OCI-LY1 (cell line): ENCODE data around the gene TLL2.

ENCODE experiments used
- H2AFZ ChIP-seq: fragments of 200-600 bp; sonication (generic), shearing (Covaris generic); 2 replicates; pipeline ENCODE4 v1.6.0; 2014; ENCODE audit warnings: antibody characterized with exemption, mild to moderate bottlenecking, low read length
- H3F3A ChIP-seq: fragments of 200-600 bp; sonication (generic), shearing (Covaris generic); 2 replicates; pipeline ENCODE4 v1.6.0; 2014; ENCODE audit warnings: mild to moderate bottlenecking, antibody characterized with exemption, low read length, moderate library complexity; ENCODE audit not compliant: insufficient read depth
- H3K27ac ChIP-seq: fragments of 200-600 bp; sonication (generic); 2 replicates; pipeline ENCODE4 v1.5.1; 2014; ENCODE audit warnings: low read length, mixed run types, mild to moderate bottlenecking, low read depth; ENCODE audit not compliant: poor library complexity, severe bottlenecking
- H3K27me3 ChIP-seq: fragments of 200-600 bp; sonication (generic); 2 replicates; pipeline ENCODE4 v1.6.0; 2014; ENCODE audit warnings: antibody characterized with exemption, mild to moderate bottlenecking, low read length, moderate library complexity; ENCODE audit not compliant: insufficient read depth
- H3K36me3 ChIP-seq: fragments of 200-600 bp; sonication (generic); 2 replicates; pipeline ENCODE4 v1.6.1; 2014; ENCODE audit warnings: mild to moderate bottlenecking, antibody characterized with exemption, low read length, moderate library complexity, mixed read lengths; ENCODE audit not compliant: insufficient read depth
- H3K4me1 ChIP-seq: fragments of 200-600 bp; sonication (generic); 2 replicates; pipeline ENCODE4 v1.5.1; 2014; ENCODE audit warnings: mild to moderate bottlenecking, low read length, moderate library complexity; ENCODE audit not compliant: insufficient read depth, severe bottlenecking
- H3K4me2 ChIP-seq: fragments of 200-600 bp; sonication (generic), shearing (Covaris generic); 2 replicates; pipeline ENCODE4 v1.6.1; 2014; ENCODE audit warnings: low read length
- H3K4me3 ChIP-seq: fragments of 200-600 bp; sonication (generic); 2 replicates; pipeline ENCODE4 v1.5.1; 2014; ENCODE audit warnings: low read length, low read depth, mild to moderate bottlenecking, mixed read lengths; ENCODE audit not compliant: poor library complexity, severe bottlenecking
- H3K79me2 ChIP-seq: fragments of 200-600 bp; shearing (Covaris generic); 2 replicates; pipeline ENCODE4 v1.6.1; 2016; ENCODE audit warnings: mixed run types, low read length, mixed read lengths; ENCODE audit not compliant: insufficient read depth
- H3K9ac ChIP-seq: fragments of 200-600 bp; sonication (generic), shearing (Covaris generic); 2 replicates; pipeline ENCODE4 v1.6.1; 2014; ENCODE audit warnings: mild to moderate bottlenecking, low read length, mixed read lengths
- H3K9me2 ChIP-seq: fragments of 200-600 bp; sonication (generic), shearing (Covaris generic); 2 replicates; pipeline ENCODE4 v1.6.1; 2014; ENCODE audit warnings: low read depth, mild to moderate bottlenecking, low read length, mixed read lengths
- H3K9me3 ChIP-seq: fragments of 200-600 bp; shearing (Covaris generic); 2 replicates; pipeline ENCODE4 v1.6.1; 2014; ENCODE audit warnings: low read length, mixed read lengths
- H4K20me1 ChIP-seq: fragments of 200-600 bp; sonication (generic), shearing (Covaris generic); 2 replicates; pipeline ENCODE4 v1.6.0; 2016; ENCODE audit warnings: mild to moderate bottlenecking, low read length; ENCODE audit not compliant: insufficient read depth
- EZH2 ChIP-seq: fragments of 200-600 bp; sonication (generic), shearing (Covaris generic); IDR thresholded peaks from 2 replicates; pipeline ENCODE4 v1.8.0; 2017; ENCODE audit warnings: borderline replicate concordance, mixed run types, mild to moderate bottlenecking, antibody characterized with exemption, low read length, moderate library complexity, mixed read lengths
- TF ChIP-seq, protein P1 (sequence below): fragments of 200-600 bp; sonication (generic), shearing (Covaris generic); IDR thresholded peaks from 2 replicates; pipeline ENCODE4 v1.5.1; 2017; ENCODE audit warnings: mild to moderate bottlenecking, antibody characterized with exemption, low read length, moderate library complexity, mixed read lengths

The TLL2 gene

DNA sequence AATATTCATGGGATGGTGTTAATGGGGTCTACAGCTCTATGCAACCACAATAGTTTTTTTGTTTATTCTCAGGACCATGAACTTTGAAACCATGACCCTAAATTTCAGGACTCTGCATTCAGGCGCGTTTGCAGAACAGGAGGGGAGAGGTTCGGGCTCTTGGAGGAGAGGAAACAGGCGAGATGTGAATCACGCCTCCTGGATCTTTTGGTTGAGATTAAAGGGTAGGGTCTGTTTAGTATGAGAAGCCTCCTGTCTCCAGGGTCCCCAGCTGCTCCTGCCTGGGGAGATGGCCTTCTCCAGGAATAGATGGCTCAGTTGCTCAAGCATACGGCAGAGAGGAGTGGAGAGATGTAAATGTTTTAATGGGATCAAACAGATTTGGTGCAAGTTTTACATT lies 18.2 kb downstream of the TLL2 start:
- Histone ChIP-seq H3K27me3 (no peaks in the 10 kb centered on the region), H3K4me2 (no peak overlapping the region), H3F3A (no peaks in the 10 kb centered on the region), H3K27ac (no peak overlapping the region), H3K36me3 (no peaks in the 10 kb centered on the region), H3K9me3 (no peaks in the 10 kb centered on the region), H3K9ac (no peak overlapping the region), H3K9me2 (no peaks in the 10 kb centered on the region), H3K4me3 (no peak overlapping the region), H2AFZ (no peak overlapping the region), H3K4me1 (no peaks in the 10 kb centered on the region), H3K79me2 (no peaks in the 10 kb centered on the region), H4K20me1 (no peaks in the 10 kb centered on the region)
- TF ChIP-seq EZH2: no peak
- TF ChIP-seq, protein P1, sequence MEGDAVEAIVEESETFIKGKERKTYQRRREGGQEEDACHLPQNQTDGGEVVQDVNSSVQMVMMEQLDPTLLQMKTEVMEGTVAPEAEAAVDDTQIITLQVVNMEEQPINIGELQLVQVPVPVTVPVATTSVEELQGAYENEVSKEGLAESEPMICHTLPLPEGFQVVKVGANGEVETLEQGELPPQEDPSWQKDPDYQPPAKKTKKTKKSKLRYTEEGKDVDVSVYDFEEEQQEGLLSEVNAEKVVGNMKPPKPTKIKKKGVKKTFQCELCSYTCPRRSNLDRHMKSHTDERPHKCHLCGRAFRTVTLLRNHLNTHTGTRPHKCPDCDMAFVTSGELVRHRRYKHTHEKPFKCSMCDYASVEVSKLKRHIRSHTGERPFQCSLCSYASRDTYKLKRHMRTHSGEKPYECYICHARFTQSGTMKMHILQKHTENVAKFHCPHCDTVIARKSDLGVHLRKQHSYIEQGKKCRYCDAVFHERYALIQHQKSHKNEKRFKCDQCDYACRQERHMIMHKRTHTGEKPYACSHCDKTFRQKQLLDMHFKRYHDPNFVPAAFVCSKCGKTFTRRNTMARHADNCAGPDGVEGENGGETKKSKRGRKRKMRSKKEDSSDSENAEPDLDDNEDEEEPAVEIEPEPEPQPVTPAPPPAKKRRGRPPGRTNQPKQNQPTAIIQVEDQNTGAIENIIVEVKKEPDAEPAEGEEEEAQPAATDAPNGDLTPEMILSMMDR: no peak

DNA sequence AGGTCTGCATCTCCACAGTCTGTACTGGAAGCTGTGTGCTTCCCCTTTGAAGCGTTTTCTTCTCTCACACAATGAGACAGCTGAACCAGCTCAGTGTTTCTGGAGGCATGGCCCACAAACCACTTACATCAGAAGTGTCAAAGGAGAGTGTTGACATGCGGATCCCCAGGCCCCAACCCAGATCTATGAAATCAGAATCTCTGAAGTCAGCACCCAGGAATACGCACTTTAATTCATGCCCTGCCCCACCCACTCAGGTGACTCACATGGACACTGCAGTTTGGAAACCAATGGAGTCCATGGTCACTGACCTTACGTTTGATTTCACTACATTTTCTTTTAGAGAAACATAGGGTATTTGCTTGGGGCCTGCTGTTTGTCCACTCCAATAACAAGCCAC lies 19.0 kb downstream of the TLL2 start:
- Histone ChIP-seq H2AFZ (no peak overlapping the region), H3K9me3 (no peaks in the 10 kb centered on the region), H3F3A (no peaks in the 10 kb centered on the region), H3K4me3 (no peak overlapping the region), H3K27ac (no peak overlapping the region), H3K36me3 (no peaks in the 10 kb centered on the region), H3K27me3 (no peaks in the 10 kb centered on the region), H3K9ac (no peak overlapping the region), H3K9me2 (no peaks in the 10 kb centered on the region), H3K4me1 (no peaks in the 10 kb centered on the region), H4K20me1 (no peaks in the 10 kb centered on the region), H3K79me2 (no peaks in the 10 kb centered on the region), H3K4me2 (no peak overlapping the region)
- no peak for TF ChIP-seq EZH2
- TF ChIP-seq, protein P1: no peak

DNA sequence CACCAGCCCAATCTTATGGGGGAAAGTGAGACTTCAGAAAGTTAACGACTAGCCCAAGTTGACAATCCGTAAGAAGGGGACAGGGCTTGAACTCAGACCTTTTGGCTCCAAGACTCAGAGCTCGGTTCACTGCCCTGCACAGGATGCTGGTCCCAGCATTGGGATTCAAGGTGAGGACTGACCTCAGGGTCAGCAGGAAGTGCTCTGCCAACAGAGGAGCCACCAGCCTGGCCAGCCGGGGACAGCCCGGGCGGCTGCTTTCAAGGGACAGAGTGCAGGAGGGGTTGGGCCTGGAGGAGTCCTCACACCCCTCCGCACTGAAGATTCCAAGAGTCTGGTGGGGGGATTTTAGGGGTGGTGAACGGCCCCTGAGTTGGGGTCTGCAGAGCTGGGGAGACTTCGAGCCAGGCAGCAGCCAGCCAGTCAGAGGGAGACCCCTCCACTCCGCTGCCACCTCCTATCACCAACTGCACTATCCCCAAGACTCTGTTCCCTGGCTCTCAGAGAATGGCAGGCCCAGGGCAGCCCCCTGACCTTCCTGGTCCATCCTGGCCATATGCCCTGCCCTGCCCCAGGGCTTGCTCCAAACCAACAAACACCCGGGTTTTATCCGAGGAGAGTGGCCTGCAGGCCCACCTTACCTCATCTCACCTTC lies 19.7 kb downstream of the TLL2 start:
- Histone ChIP-seq H3K27me3 (no peaks in the 10 kb centered on the region), H2AFZ (no peak overlapping the region), H3K9me2 (no peaks in the 10 kb centered on the region), H3K4me1 (no peaks in the 10 kb centered on the region), H4K20me1 (no peaks in the 10 kb centered on the region), H3K27ac (no peak overlapping the region), H3K36me3 (no peaks in the 10 kb centered on the region), H3K9ac (no peak overlapping the region), H3F3A (no peaks in the 10 kb centered on the region), H3K79me2 (no peaks in the 10 kb centered on the region), H3K9me3 (no peaks in the 10 kb centered on the region), H3K4me3 (no peak overlapping the region), H3K4me2 (no peak overlapping the region)
- TF ChIP-seq EZH2: no peak
- TF ChIP-seq, protein P1: no peak
